D341Med (cell line): ENCODE results near the gene TANK.

ENCODE experiments used
- DNase-seq: peaks from one replicate; pipeline ENCODE4 v3.0.0; 2012; ENCODE audit warnings: low spot score

TANK gene

DNA sequence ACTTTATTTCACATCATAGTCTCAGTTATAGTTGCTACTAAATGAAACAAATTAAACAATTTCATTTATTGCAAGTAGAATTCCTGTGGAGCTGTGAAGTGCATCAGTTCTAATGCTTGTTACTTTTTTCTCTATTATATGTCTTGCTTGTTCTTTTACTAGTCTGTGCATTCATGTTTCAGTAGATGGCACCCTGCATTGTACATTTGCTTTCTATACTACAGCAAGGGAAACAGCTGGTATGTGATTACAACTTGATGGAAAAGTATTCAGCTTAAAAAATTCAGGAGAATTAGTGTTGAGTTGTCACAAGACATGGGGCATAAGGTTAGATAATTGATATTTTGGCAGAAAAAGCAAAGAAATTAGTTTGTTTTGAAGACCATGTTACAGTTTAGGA is 72.3 kb downstream of the TANK start:
- DNase-seq: no peak

DNA sequence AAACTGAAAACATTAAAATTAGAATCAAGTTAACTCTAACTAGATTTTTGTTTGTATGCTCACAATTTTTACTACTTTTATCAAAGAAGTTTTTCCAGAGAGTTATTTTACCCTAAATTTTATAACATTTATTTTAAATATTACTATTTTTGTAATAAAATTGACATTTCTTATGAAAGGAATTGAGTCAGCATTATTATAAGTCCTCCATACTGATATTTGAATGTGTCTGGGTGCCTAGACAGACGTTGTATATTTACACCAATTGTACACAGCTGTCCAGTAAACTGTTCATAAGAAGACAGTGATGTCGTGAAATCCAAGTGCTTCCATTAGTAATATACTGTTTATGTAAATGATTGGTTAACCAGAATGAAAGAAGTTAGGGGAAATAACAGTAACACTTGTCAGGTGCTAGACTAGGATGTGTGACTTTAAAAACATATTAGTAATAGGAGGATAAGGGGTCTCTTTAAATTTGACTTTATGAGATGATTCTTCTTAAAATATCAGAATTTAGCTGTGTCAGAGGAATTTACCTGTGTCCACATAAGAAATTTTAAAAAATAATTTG is 73.7 kb downstream of the TANK start:
- DNase-seq: no peak

DNA sequence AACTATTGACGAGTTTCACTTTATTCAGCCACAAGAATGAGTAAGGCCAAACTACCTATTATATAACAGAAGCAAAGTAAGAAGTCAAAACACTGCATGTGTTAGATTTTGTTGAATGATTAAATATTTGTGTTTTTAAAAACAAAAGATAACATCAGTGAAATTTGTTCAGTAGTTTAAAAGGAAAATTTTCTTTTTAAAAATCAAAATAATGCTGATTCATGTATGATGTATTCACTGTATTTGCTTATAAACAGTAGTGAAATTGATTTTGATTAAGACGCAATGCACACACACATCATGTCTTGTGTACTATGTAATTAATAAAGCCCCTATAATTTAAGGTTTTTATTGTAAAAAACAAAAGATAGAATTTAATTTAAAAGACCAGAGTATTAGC is 74.4 kb downstream of the TANK start:
- DNase-seq: no peak

DNA sequence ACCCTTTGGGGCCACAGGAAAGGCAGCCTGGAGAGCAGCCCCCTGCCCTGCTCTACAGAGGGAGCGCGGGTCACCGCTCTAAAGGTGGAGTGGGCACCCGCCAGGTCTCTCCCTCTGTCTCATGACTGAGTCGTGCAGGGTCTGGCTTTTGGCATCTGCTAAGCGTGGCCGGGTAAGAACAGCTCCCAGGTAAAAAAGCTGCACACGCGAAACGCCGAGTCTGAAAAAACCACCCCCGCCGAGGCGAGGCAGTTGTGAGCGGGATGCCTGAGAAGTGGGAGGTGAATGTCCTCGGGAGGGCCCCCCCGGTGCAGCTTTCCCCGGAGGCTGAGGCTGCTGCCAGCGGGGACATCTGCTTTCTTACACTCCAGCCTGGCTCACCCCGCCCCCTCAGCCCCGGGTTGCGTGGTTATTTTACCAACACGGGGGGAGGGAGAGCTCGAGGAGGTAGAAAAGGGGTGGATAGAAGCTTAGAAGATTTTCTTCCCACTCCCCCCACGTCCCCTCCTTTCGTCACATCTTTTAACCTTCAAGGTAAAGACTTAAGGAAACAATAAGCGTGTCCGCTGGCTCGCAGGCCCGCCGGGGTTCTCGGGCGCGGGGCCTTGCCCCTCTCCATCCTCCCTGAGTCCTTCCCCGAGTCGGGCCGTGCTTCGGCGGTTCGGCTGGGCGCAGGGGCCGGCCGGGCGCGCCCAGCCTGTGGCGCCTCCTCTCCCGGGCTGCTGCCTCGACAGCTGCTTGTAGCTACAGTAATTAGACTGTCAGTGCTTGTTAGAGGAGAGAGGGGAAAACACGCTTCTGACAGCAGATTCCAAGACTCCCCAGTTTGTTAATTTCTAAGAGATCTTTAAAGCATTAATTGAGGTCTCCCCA is 77.4 kb downstream of the TANK start:
- DNase-seq: peak; percentile 76

DNA sequence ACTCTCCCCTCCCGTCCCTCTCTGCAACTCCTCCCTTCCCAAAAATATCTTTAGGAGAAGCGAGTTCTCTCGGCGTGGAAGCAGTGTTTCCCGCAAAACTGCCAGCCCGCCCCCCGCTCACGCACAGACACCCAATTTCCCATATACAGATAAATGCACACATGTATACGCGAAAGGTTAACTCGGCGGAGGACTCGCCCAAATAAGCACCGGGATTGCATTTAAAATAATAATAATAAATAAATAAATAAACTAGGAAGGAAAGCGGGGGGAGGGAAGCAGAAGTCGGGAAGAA is 78.0 kb downstream of the TANK start:
- DNase-seq: no peak

DNA sequence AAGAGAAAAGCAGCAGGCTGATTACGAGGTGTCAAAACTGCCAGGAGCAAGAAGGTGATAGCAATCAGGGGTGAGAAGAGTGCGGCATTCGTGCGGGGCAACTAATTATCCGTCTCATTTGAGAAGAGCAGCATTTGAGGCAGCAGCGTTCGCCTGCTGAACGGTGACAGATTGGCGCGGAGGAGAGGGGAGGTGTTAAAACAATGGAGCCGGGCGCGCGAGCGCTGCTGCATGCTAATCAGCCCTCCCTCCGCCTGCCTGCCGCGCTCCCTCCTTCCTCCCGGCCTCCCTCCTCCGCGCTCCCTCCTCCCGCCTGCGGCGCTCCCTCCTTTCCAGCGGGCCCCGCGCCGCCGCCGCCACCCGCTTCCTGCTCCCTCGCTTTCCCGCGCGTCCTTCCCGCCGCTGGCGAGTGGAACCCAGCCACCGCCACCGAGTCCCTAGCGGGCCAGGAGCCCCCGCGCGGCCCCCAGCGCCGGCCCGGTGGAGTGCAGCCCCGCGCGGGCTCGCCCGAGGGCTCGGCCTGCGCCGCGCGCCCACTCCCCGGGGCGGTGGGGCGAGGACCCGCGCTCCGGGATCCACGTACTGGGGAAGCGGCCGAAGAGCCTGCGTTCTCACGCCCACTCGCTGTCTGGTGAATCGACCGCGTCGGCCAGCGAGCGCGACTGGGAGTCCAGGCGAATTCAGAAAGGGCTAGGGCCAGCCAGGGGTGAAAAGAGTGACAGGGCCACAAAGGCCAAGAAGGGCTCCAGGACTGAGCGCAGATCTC is 78.5 kb downstream of the TANK start:
- DNase-seq: peak; percentile 83

DNA sequence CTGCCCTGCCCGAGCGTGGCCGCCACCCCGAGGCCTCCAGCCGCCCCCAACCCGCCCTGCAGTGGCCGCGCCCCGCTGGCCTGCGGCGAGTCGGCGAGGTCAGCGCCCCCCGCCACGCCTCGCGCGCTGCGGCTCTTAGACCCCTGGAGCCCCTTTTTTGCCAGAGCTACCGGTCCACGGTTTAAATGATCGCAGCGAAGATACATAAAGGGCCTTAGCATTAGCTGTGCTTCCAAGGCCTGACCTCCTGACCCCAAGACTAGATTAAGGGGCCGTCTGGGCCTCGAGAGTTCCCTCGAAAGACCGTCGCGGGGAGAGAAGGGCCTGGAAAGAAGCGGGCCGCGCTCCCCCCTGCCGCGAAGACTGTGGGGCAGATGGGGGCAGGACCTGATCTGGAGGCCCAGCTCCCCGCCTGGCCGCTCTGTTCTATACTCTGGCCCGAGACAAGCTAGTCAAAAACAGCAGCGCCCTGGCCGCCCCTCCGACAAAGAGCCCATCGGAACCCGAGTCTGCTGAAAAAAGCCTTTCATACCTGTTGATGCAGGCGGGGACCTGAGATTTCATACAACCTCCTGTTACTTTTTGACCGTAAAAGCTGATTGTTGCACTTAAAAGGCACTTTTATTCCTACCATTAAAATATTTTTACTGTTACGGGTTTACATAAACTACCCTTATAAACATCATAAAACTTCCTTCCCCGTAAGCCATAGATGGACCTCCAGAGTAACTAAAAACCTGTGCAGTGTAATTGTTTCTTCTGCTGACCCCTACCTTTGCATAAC is 79.3 kb downstream of the TANK start:
- no peak for DNase-seq

DNA sequence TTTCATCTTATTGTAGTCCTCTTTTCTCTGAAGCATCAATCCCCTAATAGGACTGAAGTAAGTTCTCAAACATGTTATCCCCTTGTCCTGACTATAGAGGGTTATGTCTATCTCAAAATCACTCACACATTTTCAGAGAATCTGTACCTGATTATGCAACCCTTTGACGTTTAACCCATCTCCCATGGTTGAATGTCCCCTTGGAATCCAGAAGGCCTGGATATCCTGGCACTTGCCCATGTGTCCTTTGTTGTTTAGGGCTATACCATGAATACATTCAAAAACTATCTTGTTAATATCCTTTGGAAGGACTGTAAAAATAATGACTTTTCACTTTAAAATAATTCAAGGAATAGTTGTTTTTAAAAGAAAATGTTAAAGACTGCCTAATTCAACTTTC is 81.7 kb downstream of the TANK start:
- no peak for DNase-seq

DNA sequence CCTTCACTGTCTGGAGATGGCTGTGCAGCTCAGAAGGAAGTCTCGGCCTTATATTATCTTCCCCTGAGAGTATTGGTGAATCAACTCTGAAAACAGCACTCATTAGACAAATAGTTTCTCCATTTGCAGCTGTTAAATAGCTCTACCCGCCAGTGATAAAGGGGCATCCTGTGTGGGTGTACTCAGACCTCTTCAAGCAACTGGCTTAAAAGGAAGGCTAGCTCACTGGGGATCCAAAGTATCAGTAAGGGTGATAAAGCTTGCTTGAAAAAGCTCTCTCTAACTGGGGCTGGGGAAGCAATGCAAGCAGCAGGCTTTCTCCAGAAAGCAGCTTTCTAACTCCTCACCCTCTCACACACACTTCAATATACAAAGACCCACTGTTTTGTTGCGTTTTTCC is 83.1 kb downstream of the TANK start:
- no peak for DNase-seq

DNA sequence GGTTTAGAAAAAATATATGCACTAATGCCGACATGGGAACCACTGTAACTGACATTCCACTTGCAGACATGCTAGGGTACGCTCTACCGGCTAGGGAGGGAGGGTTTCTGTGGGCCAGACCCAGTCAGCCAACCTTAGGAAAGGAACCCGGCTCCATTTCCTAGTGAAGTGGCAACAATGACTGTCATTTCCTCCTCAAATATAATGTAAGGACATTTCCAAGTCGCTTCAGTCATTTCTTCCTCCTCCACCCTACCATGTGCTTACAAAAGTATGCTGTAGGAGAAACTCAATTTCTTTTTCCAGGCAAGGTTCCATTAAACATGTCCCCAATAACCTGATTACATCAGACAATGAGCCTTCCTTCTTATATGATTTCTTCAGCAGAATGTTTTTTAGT is 83.7 kb downstream of the TANK start:
- no peak for DNase-seq

DNA sequence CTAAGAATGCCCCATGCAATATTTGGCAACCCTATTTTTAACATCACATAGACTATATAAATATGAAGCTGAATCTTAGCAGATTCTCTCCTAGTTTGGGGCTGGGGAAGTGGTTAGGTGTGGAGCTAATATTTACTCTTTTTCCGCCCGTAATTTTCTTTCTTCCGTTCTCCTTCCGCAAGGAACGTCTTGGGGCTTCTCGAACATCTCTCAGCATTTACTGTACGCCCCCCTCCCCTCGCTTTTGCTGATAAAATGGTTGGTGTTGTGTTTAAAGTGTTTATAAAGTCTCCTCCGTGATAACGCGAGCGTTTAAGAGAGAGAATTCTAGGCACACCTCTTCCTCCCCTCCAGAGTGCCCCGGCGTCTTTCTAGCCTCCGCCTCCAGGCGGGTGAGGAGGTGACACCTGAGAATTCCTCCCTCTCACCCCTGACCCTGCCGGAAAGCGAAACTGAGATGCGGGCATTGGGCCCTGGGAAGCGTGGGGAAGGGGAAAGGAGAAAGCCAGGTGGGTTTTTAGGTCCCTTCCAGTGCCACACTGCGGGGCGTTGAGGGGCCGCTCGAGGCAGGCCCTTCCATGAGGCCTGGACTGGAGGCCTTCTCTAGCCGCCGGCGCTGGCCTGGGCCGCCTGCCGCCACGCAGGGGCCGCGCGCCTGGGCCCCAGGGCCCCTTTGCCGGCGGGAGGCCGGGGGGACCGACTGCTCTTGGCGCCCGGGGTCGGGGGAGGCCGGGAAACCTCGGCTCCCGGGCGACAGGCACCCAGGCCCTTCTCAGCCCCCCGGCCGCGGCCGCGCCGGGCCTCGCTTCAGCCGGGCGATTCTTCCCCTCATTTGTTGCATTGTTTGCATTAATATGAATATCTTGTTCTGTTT is 84.4 kb downstream of the TANK start:
- DNase-seq: peak; percentile 53

DNA sequence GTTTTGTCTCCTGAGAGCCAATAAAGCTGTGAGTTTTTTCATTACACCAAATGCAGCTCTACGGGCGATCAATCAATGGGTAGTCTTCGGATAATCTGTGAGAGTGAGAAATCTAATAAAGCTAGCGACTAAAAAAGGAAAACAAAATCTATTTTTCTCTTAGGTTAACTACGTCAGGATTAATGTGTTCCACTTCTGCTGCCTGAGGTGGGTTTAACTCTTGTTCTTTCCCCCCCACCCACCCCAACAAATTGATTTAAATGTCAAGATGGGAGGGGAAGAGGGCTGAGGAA is 85.0 kb downstream of the TANK start:
- DNase-seq: no peak

DNA sequence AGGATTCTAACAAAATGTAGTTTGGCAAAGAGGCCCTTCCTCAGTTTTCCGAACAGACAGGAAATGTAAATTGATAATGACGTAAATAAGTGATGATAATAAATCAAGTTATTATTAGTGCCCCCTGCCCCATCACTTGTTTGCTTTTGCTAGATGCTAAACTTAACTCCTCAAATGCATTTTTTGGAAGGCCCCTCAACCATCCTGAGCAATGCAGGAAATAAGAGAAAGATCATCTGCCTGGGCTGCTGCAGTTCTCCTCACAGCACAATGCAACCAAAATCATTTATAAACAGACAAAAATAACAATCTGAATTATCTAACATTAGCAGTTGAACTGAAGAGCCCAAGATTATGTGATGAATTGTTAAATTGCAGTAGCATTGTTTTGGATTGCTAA is 85.4 kb downstream of the TANK start:
- DNase-seq: no peak

DNA sequence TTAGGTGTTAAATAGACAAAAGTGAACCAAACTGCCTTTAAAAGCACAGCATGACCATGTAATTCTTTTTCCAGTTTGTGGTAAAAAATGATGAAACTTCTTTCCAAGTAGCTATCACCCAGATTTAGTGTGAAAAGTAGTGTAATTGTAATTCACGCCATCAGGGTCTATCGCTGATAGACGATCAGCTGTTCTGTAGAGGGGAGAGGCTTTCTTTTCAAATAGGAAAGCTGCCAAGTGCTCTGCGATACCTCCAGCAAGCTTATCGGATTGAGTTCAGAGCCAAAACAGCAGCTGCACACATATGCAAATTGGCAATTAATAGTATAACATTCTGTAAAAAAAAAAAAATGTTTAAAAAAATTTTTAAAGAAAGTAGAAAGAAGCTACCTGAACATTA is 86.1 kb downstream of the TANK start:
- DNase-seq: peak; percentile 51

DNA sequence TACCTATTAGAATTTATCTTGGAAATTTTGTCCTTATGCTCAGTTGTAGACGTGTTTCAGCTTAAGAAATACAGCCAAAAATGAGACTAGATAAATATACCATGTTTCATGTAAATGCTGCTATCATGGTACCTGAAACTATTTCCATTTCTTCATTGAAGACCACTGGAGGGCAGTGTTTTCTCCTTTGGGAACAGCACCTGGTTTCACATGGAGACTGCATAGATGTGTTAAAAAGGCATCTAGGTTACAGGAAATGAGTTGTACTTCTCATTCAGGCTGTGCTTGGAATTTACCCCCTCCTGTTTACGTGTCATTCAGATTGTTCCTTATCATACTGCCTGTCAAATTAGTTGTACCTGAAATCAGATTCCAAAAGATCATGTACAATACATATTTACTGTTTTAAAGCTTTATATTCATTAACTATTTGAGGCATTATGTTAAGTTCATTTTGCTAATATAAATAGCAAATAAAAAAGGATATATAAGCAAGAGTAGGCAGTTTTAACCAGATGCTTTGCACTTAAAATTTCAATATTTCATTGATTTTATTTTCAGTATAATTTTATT is 90.7 kb downstream of the TANK start:
- peak; percentile 45 for DNase-seq

DNA sequence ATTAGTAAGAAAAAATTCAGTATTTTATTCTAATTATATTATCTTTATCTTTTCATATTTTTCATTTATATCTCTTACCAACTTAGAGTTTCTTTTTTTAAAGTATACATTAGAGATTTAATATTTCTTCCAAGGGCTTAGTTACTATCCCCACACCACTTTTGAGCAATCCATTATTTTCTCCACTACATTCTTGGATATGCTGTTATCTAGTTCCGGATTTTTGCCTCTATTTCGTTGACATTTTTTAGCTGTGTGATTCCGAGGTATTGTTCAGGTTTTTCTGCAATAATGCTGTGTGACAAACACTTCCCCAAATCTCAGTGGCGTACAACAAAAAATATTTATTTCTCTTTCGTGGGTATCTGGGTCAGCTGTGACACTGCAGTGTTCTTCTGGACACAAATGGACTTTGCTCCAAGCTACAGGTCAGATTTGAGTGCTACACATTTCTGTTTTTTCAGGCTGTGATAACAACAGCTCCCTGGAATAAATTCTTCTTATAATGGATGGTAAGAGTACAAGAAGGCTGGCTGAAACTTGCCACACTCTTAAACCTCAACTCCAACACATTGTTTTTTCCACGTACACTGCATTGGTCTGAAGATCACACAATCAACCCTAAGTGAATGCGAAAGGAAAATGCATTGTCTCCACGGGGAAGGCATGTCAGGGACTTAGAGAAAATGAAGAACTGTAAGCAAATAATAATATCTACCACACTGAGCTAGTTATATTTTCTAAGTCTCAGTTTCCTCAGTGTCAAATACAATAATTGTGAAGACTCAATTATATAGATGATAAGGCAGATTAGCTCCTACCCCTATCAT is 97.1 kb downstream of the TANK start:
- DNase-seq: no peak

DNA sequence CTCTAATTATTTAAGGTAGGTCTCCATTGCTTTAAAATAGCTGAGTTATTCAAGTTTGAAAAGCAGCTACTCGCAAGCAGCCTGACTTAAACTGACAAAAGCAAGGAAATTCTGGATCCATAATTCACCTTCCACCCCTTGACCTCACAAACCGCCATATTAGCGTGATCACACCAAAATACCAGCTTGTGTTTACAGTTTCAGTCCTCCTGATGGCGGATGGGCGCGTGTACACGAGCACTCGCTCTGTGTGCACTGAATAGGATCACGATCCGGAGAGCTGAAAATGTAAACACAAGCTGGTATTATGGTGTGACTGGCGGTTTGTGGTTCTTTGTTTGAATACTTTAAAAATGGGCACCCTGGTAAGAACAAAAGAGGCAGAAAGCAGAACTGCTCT is 105.6 kb downstream of the TANK start:
- DNase-seq: no peak

DNA sequence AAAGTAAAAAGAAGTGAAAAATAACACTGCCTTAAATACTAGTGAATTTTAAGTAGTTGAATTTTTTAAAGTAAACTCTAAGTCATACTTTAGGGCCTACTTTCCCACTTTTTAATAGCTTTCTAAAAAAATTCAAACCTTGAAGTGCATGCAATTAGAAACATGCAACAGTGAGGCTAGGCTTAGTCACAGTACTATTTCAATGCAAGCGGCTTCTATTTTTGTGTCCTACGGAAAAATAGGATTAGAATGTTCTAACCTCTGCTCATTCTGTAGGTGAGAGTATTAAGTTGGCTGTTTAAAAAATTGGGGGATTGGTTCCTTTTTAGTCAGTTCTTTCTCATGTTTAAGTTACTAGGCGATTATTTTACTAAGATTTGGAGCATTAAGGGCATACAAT is 108.9 kb downstream of the TANK start:
- no peak for DNase-seq

DNA sequence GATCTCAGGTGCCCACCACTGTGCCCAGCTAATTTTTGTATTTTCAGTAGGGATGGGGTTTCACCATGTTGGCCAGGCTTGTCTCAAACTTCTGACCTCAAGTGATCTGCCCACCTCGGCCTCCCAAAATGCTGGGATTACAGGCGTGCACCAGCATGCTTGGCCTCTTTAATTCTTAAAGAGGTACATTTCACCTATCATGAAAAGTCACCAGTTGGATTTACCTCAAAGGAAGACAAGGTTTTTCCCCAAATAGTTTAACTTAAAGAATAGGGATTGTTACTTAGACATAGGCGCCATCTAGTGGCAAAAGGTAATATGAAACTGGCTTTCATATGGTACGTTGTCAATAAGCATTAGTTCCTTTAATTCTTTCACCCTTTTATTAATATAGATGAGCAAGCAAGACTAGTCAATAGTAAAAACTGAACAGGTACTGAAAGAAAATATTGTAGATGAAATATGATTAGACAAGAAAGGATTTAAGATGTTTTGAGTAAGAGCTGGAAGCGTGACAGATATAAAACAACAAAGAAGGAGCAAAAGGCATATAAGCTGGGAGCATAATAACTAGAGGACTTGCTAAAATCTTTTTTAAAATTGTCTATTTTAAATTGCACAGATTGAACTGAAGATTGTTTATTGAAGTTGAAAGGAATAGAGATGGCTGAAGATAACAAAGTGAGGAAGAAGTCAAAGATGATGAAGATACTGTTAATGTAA is 113.0 kb downstream of the TANK start:
- peak; percentile 13 for DNase-seq
